GM20000 (cell line): Measurements from ENCODE around the gene CFAP46.

Experiments
- DNase-seq: peaks from one replicate; pipeline ENCODE4 v3.0.0; 2012; ENCODE audit warnings: low spot score
- CTCF ChIP-seq: IDR thresholded peaks from 2 replicates; pipeline ENCODE4 v1.5.1; 2012; ENCODE audit warnings: mild to moderate bottlenecking, control low read depth; ENCODE audit errors: extremely low read depth, missing control alignments

The CFAP46 gene

GRCh38 chr10:132982301-132982989 lies 40.1 kb upstream of the CFAP46 start:
- DNase-seq, result no peak
- no peak for TF ChIP-seq CTCF

GRCh38 chr10:132981746-132982145 lies 39.4 kb upstream of the CFAP46 start:
- TF ChIP-seq CTCF, result no peak

GRCh38 chr10:132981173-132981555 lies 38.8 kb upstream of the CFAP46 start:
- DNase-seq, result no peak
- TF ChIP-seq CTCF, result no peak

More at GRCh38 chr10:132981746-132982145, 39.4 kb upstream of the CFAP46 start:
- DNase-seq, result no peak

- no peak for TF ChIP-seq CTCF
- DNase-seq, result no peak
Observed at GRCh38 chr10:132980426-132981172, 38.2 kb upstream of the CFAP46 start.

- no peak for TF ChIP-seq CTCF
- DNase-seq, result no peak
Observed at GRCh38 chr10:132979491-132980425, 37.4 kb upstream of the CFAP46 start.

- DNase-seq, result no peak
- TF ChIP-seq CTCF, result no peak
Observed at GRCh38 chr10:132978542-132978941, 36.2 kb upstream of the CFAP46 start.
